Chondrocyte (in vitro differentiated cells): Measurements from ENCODE around the gene MGAT4B. TPM values are rescaled to one million over a fixed set of nuclear protein-coding genes. Genes with fewer than 3 reads are reported as not detected.

Experiments used
- DNase-seq: peaks from one replicate; pipeline ENCODE4 v3.0.0; 2021; ENCODE audit warnings: mixed read lengths, low spot score
- H3K27ac Mint-ChIP-seq: one replicate; pipeline ENCODE4 v1.8.0; 2021; ENCODE audit warnings: mild to moderate bottlenecking, moderate library complexity, mixed read lengths; ENCODE audit not compliant: unreplicated experiment
- H3K27me3 Mint-ChIP-seq: 2 replicates; pipeline ENCODE4 v1.8.0; 2021; ENCODE audit warnings: low read depth, mixed read lengths
- H3K36me3 Mint-ChIP-seq: 2 replicates; pipeline ENCODE4 v1.8.0; 2021; ENCODE audit warnings: low read depth, mixed read lengths
- H3K4me1 Mint-ChIP-seq: 2 replicates; pipeline ENCODE4 v1.8.0; 2021; ENCODE audit warnings: low read depth, mild to moderate bottlenecking, mixed read lengths
- H3K4me3 Mint-ChIP-seq: one replicate; pipeline ENCODE4 v1.8.0; 2021; ENCODE audit warnings: mild to moderate bottlenecking, moderate library complexity, mixed read lengths; ENCODE audit not compliant: unreplicated experiment
- H3K9me3 Mint-ChIP-seq: 2 replicates; pipeline ENCODE4 v1.8.0; 2021; ENCODE audit warnings: low read depth, mixed read lengths
- CTCF ChIP-seq: fragments of 200-600 bp; sonication (generic); IDR thresholded peaks from 2 replicates; pipeline ENCODE4 v1.5.0; 2021; ENCODE audit warnings: antibody characterized with exemption, mild to moderate bottlenecking, moderate library complexity
- total RNA-seq: library from RNA; stranded (reverse); gene quantifications from 3 replicates; pipeline ENCODE4 v1.2.1, GENCODE V29; 2021

MGAT4B gene
- total RNA-seq, 1 donor from 2014 or later, result 142 TPM

GRCh38 chr5:179777456-179777855 is 29.2 kb downstream of the MGAT4B start:
- H3K4me1 Mint-ChIP-seq, result no peaks in the 10 kb centered on the region
- peaks cover 34% of the 10 kb centered on the region for H3K36me3 Mint-ChIP-seq
- no peak for TF ChIP-seq CTCF
- no peak overlapping the region for H3K4me3 Mint-ChIP-seq
- no peaks in the 10 kb centered on the region for H3K9me3 Mint-ChIP-seq
- DNase-seq, result no peak
- H3K27me3 Mint-ChIP-seq, result no peaks in the 10 kb centered on the region
- no peak overlapping the region for H3K27ac Mint-ChIP-seq

- H3K27ac Mint-ChIP-seq, result no peak overlapping the region
- no peak for DNase-seq
- H3K4me1 Mint-ChIP-seq, result no peaks in the 10 kb centered on the region
- peaks cover 37% of the 10 kb centered on the region for H3K36me3 Mint-ChIP-seq
- H3K4me3 Mint-ChIP-seq, result no peak overlapping the region
- no peaks in the 10 kb centered on the region for H3K9me3 Mint-ChIP-seq
- H3K27me3 Mint-ChIP-seq, result no peaks in the 10 kb centered on the region
- TF ChIP-seq CTCF, result no peak
These were observed 30.2 kb downstream of the MGAT4B start for GRCh38 chr5:179776411-179776938.

- H3K36me3 Mint-ChIP-seq, result peaks cover 35% of the 10 kb centered on the region
- no peaks in the 10 kb centered on the region for H3K4me1 Mint-ChIP-seq
- H3K27me3 Mint-ChIP-seq, result no peaks in the 10 kb centered on the region
- H3K9me3 Mint-ChIP-seq, result no peaks in the 10 kb centered on the region
- no peak overlapping the region for H3K4me3 Mint-ChIP-seq
- no peak for DNase-seq
- TF ChIP-seq CTCF, result no peak
- H3K27ac Mint-ChIP-seq, result no peak overlapping the region
These were observed 32.2 kb downstream of the MGAT4B start for GRCh38 chr5:179774442-179774841.

- H3K27ac Mint-ChIP-seq, result no peak overlapping the region
- no peak overlapping the region for H3K4me3 Mint-ChIP-seq
- no peaks in the 10 kb centered on the region for H3K9me3 Mint-ChIP-seq
- H3K4me1 Mint-ChIP-seq, result no peaks in the 10 kb centered on the region
- no peak for DNase-seq
- no peaks in the 10 kb centered on the region for H3K27me3 Mint-ChIP-seq
- peaks cover 37% of the 10 kb centered on the region for H3K36me3 Mint-ChIP-seq
- TF ChIP-seq CTCF, result no peak
These were observed 33.0 kb downstream of the MGAT4B start for GRCh38 chr5:179773686-179774040.

GRCh38 chr5:179772351-179772750 is 34.3 kb downstream of the MGAT4B start:
- Mint-ChIP-seq H3K27ac (no peak overlapping the region), H3K4me3 (no peak overlapping the region), H3K36me3 (peaks cover 30% of the 10 kb centered on the region), H3K4me1 (peaks cover 7% of the 10 kb centered on the region), H3K27me3 (no peaks in the 10 kb centered on the region), H3K9me3 (no peaks in the 10 kb centered on the region)
- no peak for TF ChIP-seq CTCF
- no peak for DNase-seq
